PC-3 (cell line): ENCODE data around the gene ZC3H12C. TPM values are rescaled to one million over a fixed set of nuclear protein-coding genes. Genes with fewer than 3 reads are reported as not detected.

Experiments
- ATAC-seq: fragments of 200-7000 bp; cut with Tn5 transposase; 2 replicates; pipeline ENCODE4 v1.9.1; 2020; ENCODE audit warnings: mild to moderate bottlenecking, moderate library complexity
- BruUV-seq: library from RNA; stranded (reverse); fragments of 400-500 nt; replicated peaks from 2 replicates; lab custom pipeline; 2021; lab: Mats Ljungman, UMichigan
- CTCF ChIA-PET: fragments of 300-600 bp; sonication (Branson Sonifier 250); formaldehyde crosslinking; loops from one replicate; lab custom pipeline; 2022; ENCODE audit warnings: antibody characterized with exemption; lab: Charles Lee
- POLR2A ChIA-PET: fragments of 300-600 bp; sonication (Branson Sonifier 250); formaldehyde crosslinking; loops from one replicate; lab custom pipeline; 2022; ENCODE audit warnings: antibody characterized with exemption; ENCODE audit not compliant: unreplicated experiment; lab: Charles Lee
- DNase-seq: peaks from one replicate; pipeline ENCODE4 v3.0.0-alpha.2; 2015
- H2AFZ ChIP-seq: fragments of 300-600 bp; sonication (generic); 2 replicates; pipeline ENCODE4 v1.6.0; 2016; ENCODE audit warnings: antibody characterized with exemption, low read length
- H3F3A ChIP-seq: fragments of 300-600 bp; sonication (generic); one replicate; pipeline ENCODE4 v1.6.0; 2017; ENCODE audit warnings: antibody characterized with exemption, low read length, control low read depth, mild to moderate bottlenecking; ENCODE audit not compliant: unreplicated experiment
- H3K27ac ChIP-seq: fragments of 300-600 bp; sonication (generic); 2 replicates; pipeline ENCODE4 v1.5.1; 2016; ENCODE audit warnings: mild to moderate bottlenecking, low read length
- H3K27me3 ChIP-seq: fragments of 300-600 bp; sonication (generic); 2 replicates; pipeline ENCODE4 v1.6.1; 2016; ENCODE audit warnings: low read length, mixed read lengths
- H3K36me3 ChIP-seq: fragments of 300-600 bp; sonication (generic); 2 replicates; pipeline ENCODE4 v1.6.1; 2016; ENCODE audit warnings: low read depth, mixed run types, low read length, mixed read lengths
- H3K4me1 ChIP-seq: fragments of 300-600 bp; sonication (generic); 2 replicates; pipeline ENCODE4 v1.5.1; 2016; ENCODE audit warnings: low read length; ENCODE audit not compliant: insufficient read depth
- H3K4me2 ChIP-seq: fragments of 300-600 bp; sonication (generic); 2 replicates; pipeline ENCODE4 v1.6.0; 2016; ENCODE audit warnings: low read length
- H3K4me3 ChIP-seq: fragments of 300-600 bp; sonication (generic); 2 replicates; pipeline ENCODE4 v1.5.1; 2016; ENCODE audit warnings: mild to moderate bottlenecking, low read length, mixed read lengths
- H3K79me2 ChIP-seq: fragments of 300-600 bp; sonication (generic); 2 replicates; pipeline ENCODE4 v1.6.1; 2017; ENCODE audit warnings: low read length, mixed read lengths
- H3K9ac ChIP-seq: fragments of 300-600 bp; sonication (generic); 2 replicates; pipeline ENCODE4 v1.6.0; 2016; ENCODE audit warnings: mild to moderate bottlenecking, low read length
- H3K9me2 ChIP-seq: fragments of 300-600 bp; sonication (generic); replicated peaks from 2 replicates; pipeline ENCODE4 v1.6.1; 2016; ENCODE audit warnings: mixed run types, low read length, mixed read lengths
- H3K9me3 ChIP-seq: fragments of 300-600 bp; sonication (generic); 2 replicates; pipeline ENCODE4 v1.6.1; 2016; ENCODE audit warnings: low read length, mixed read lengths
- H4K20me1 ChIP-seq: fragments of 300-600 bp; sonication (generic); 2 replicates; pipeline ENCODE4 v1.6.1; 2016; ENCODE audit warnings: low read length, mixed read lengths
- CTCF ChIP-seq: fragments of 300-600 bp; sonication (generic); conservative IDR thresholded peaks from 2 replicates; pipeline ENCODE4 v1.5.1; 2017; ENCODE audit warnings: antibody characterized with exemption, low read depth, mild to moderate bottlenecking, low read length
- EZH2 ChIP-seq: fragments of 300-600 bp; sonication (generic); IDR thresholded peaks from one replicate; pipeline ENCODE4 v1.6.1; 2017; ENCODE audit warnings: antibody characterized with exemption, mild to moderate bottlenecking, low read length; ENCODE audit not compliant: unreplicated experiment
- EZH2phosphoT487 ChIP-seq: fragments of 300-600 bp; sonication (generic); IDR thresholded peaks from 2 replicates; pipeline ENCODE4 v1.6.1; 2018; ENCODE audit warnings: mild to moderate bottlenecking, antibody characterized with exemption, low read length, borderline replicate concordance
- intact Hi-C: fragments of 100-400 bp; cut with micrococcal nuclease; formaldehyde crosslinking; loops from 2 replicates; pipeline ENCODE4 v1.9.0; 2023
- total RNA-seq: library from RNA; depleted of rRNA; stranded (reverse); fragments of >200 nt; gene quantifications from 2 replicates; pipeline ENCODE4 v1.2.3, GENCODE V29; 2014

Gene ZC3H12C
- total RNA-seq, 1 experiment from 2014 or later, result 30.7 TPM

- CTCF ChIA-PET, result no interaction called here
- Histone ChIP-seq H3K9me2 (no peaks in the 10 kb centered on the region), H3K9me3 (no peaks in the 10 kb centered on the region), H3F3A (no peaks in the 10 kb centered on the region), H3K4me2 (no peak overlapping the region), H3K4me1 (peaks cover 2% of the 10 kb centered on the region; the same call in 1 of the 2 replicates), H2AFZ (no peak overlapping the region), H3K27ac (no peak overlapping the region), H4K20me1 (peaks cover 16% of the 10 kb centered on the region; the same call in 1 of the 2 replicates), H3K4me3 (no peak overlapping the region), H3K9ac (no peak overlapping the region), H3K36me3 (peaks cover 49% of the 10 kb centered on the region), H3K79me2 (peaks cover 91% of the 10 kb centered on the region), H3K27me3 (no peaks in the 10 kb centered on the region)
- TF ChIP-seq EZH2 (no peak), EZH2phosphoT487 (no peak), CTCF (no peak)
- no TSS peak for BruUV-seq
- ATAC-seq (no peak), DNase-seq (no peak)
- POLR2A ChIA-PET, result no interaction called here
- intact Hi-C loops, result no loop called here
Measured at GRCh38 chr11:110141812-110142211, 48.6 kb downstream of the ZC3H12C start.

- Histone ChIP-seq H2AFZ (no peak overlapping the region), H3K27ac (peak overlapping the region; percentile 93), H3K4me3 (no peak overlapping the region), H3K27me3 (no peaks in the 10 kb centered on the region), H4K20me1 (0 out of 2 replicates have a peak, but pooled peaks cover 4% of the 10 kb centered on the region), H3K4me1 (peaks cover 30% of the 10 kb centered on the region), H3F3A (peaks cover 14% of the 10 kb centered on the region), H3K79me2 (peaks cover 94% of the 10 kb centered on the region), H3K4me2 (peak overlapping the region; percentile 56), H3K9me3 (no peaks in the 10 kb centered on the region), H3K9ac (peak overlapping the region; percentile 66), H3K9me2 (no peaks in the 10 kb centered on the region), H3K36me3 (peaks cover 21% of the 10 kb centered on the region)
- peak; percentile 14 for ATAC-seq
- BruUV-seq, result no TSS peak
- DNase-seq, result peak; percentile 65
- POLR2A ChIA-PET, result no interaction called here
- intact Hi-C loops, result loop anchor here (5.0 kb wide), 1 partner anchor 284 kb away; no protein-coding TSS in a partner anchor
- TF ChIP-seq CTCF, result no peak
- no peak for TF ChIP-seq EZH2phosphoT487
- TF ChIP-seq EZH2, result no peak
- CTCF ChIA-PET, result no interaction called here
Measured at GRCh38 chr11:110147962-110148709, 54.9 kb downstream of the ZC3H12C start.
